Measurements from ENCODE around the gene JAZF1.
"Not testable (repeated sequence)": the region's sequence is repeated elsewhere in the genome, so short reads cannot be mapped to it uniquely, and the experiment has no call there.

JAZF1 gene

DNA sequence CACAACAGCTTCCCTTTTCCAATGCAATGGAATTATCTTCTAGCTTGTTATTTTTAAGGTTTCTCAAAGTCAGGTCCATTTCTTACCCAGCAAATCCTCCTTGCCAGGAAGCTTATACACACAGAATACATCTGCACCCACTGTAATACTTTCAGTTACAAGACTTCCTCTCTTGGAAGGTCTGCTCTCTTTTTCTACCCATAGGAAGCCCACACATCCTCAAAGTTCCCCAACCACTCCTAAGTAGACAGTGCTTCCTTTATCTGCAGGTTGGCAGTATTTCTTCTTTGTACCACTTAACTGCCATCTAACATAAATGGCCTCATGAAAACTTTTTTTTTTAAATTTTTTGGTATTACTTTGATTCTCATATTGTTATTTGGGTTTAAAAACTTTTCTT lies 285.0 kb downstream of the JAZF1 start:
- peak; percentile 48 for DNase-seq

DNA sequence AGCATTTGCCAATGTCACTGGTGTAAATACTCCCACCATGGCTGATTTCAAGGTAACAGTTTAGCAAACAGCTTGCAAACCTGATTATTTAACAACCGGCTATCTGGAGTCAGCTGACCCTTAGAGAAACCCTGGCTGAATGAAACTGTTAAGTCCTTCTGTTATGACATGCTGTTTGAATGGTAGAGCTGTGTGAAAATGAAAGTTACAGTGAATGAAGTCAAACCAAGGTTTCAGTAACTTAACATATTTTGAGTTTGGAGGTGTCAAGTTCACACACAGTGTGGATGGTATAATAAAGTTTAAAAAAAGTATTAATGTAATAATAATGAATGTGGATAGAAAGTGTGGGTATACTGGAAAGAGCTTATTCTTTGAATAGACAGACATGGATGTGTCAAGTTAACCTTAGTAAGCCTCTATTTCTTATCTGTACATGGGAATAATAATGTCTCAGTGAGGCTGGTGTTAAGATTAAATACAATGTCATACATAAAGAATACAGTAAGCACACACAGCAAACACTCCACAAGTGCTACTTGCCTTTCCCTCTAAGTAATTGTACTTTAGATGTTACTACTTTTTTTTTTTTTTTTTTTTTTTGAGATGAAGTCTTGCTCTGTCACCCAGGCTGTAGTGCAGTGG lies 290.3 kb downstream of the JAZF1 start:
- DNase-seq = no peak

DNA sequence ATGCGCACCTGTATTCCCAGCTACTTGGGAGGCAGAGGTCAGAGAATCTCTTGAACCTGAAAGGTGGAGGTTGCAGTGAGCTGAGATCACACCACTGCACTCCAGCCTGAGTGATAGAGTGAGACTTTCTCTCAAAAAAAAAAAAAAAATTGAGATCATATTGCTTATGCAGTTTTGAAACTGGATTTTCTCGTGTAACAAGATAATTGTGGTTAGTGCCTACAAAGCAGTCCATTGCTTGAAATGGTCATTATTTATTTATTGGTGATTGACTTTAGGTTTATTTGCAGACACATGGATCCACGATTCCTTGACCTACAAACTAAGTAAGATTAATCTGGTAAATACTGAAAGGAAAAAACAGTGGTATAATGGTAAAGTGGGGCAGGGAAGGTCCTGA lies 290.8 kb downstream of the JAZF1 start:
- DNase-seq = no peak

DNA sequence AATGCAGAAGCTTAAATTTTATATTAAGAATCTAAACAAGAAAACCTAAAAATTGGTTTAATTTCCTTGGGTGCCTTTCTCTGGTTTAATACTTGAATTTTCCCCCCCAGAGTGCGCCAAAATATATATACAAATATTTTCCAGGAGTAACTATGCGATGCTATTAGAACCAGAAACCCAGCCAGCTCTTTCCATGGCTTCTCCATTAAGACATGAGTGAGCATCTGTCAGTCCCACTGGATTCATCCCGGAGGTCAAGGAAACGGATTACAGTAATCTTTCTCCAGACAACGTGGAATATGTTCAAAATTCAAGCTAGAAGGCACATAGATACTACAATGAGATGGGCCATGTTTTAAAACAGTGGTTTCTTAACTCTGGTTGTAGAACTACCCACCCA lies 291.9 kb downstream of the JAZF1 start:
- no peak for DNase-seq

- DNase-seq = not testable (repeated sequence)
Measured at GRCh38 chr7:27886710-27887109, 293.9 kb downstream of the JAZF1 start.

DNA sequence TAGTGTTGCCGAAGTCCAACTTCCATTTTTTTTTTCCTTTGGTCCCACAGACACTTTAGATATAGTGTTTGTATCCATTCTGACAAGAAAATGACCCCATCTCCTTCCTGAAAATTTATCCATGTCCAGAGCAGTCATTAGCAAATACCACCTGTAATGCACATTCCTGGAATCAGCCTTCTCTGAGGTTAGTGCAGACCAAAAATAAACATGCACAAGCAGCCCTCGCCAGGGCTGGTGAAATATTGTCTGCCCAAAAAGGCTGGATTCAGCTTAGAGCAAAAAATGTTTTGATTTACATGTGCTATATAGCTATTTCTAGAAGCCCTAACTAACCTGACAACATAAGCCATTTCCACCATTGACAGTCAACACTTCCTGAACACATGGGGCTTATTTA lies 294.9 kb downstream of the JAZF1 start:
- no peak for DNase-seq

GRCh38 chr7:27883696-27884095 lies 296.9 kb downstream of the JAZF1 start:
- DNase-seq = no peak

- DNase-seq = no peak
Measured at GRCh38 chr7:27876756-27877155, 303.8 kb downstream of the JAZF1 start.

DNA sequence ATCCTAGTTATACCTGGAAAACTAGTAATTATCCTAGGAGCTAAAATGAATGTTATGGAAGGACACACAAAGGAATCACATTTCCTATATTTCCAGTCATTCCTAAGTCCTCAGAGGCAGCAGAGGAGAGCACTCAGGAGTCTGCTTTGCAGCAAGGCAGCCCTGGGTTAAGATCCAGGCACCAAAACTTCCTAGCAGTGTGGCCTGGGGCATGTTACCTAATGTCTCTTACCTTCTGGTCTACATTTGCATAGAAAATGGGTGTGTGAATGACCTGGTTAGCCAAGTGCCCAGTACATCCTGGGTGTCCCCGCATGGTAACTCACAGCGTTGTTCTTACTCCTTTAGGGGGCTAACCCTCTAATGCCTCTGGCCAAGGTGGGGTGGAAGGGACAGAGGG lies 304.8 kb downstream of the JAZF1 start:
- DNase-seq = no peak

- DNase-seq = no peak
Measured at GRCh38 chr7:27875061-27875460, 305.5 kb downstream of the JAZF1 start.

GRCh38 chr7:27873981-27874957 lies 306.3 kb downstream of the JAZF1 start:
- DNase-seq = no peak

DNA sequence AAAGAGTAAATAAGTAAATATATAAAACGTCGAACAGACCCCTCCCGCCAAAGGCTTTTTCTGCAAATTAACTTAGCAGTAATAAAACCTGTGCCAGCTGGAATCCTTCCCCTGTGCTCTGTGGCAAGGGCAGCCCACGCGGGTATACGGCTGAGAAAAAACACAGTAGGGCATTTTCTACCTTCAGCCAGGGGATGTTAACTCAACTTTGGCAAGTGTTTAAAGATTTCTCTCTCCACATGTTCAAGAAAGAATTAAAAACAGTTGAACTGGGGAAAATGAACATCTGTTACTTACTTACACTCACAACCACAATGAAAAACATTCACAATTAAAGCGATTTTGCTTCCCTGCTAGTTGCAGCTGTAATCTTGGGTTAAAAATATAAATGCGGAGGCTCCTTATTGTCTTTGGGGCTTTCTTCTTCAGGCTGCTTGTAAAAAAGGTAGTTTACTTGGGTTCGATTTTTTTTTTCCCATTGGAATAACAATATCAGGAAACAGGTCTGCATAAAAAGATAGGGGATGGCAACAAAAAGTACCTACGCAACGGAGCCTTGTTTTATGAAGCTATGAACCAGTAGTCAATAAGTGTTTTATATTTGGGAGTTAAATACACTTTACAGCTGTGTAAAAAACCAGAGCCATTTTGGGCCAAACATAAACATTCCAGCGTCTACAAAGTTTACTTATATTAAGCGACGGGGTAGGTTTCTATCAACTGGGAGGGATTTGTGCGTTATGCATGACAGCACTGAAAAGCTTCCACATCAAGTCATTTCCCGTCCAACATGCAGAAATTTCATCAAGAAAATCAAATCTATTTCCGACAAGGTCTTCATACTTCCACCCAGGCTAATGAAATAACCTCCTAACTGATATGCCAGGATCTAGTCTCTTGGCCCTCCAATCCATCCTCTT lies 308.0 kb downstream of the JAZF1 start:
- DNase-seq = no peak

DNA sequence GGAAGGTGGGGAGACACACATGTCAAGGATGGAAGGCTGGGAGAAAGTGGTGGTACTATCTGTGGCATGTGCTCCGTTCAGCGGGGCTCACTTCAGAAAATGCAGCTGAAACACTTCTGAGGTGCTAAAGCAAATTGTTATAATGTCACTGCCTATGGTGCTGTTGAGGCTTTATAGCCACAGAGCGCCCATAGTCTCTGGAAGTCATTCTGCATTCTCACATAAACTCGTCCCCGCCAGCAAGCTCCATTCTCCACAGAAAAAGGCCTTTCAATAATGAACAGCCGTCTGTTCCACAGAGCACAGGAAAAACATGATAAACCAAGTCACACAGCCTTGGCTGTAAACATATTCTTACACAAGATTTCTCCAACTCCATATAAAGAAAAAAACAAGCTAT lies 308.7 kb downstream of the JAZF1 start:
- DNase-seq = no peak

DNA sequence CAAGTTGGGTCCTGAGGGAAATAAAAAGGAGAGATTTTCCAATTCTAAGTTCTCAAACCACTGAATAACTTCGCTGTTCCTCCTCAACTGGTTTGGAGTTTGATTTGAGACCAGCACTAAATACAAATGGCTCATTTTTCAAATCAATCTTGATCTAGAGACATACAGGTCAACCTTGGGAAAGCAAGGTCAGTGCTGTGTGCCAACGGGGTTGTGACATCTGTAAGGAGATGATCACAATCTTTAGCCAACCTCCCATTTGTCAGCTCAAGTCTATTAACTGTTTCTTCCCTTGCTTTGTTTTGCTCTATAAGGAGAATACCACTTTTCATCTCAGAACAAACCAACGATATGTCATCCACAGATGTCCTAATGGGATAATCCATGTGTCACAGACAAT lies 309.5 kb downstream of the JAZF1 start:
- no peak for DNase-seq

- no peak for DNase-seq
Measured at GRCh38 chr7:27870595-27870994, 310.0 kb downstream of the JAZF1 start.

- no peak for DNase-seq
Measured at GRCh38 chr7:27869056-27869455, 311.5 kb downstream of the JAZF1 start.

DNA sequence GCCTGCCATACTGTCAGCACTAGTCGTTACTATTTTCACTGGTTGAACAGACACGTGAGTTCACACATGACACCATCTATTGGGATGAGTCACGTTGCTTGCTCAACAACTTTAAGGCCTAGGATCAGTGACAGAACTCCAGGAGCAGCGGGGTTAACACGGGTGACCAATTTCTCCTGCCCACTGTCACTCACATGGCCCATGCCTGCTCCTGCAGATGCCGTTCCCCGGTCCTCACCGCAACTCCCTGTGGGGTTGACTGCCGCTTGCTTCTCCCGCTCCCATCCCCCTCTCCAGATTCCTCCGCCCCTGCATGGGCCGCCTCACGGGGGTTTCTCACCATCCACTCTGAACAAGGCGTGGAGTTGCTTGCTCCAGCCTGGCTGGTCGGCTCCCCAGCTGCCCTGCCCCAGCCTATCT lies 312.5 kb downstream of the JAZF1 start:
- no peak for DNase-seq

GRCh38 chr7:27866828-27867672 lies 313.5 kb downstream of the JAZF1 start:
- DNase-seq = no peak

DNA sequence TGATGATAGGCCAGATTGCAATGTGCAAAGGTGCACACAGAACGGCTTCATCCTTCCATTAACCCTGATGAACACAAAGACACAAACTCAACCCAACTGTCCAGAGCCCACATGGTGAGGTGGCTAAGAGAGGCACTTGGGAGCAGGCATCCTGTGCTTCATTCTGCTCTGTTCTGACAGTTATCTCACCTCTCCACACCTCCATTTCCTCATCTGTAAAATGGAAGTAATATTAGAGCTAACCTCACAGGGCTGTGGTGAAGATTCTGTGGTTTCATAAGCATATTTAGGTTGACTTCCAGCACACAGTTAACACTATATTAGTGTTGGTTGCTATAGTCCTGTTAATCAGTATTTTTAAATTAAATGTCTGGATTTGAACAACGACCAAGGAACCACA lies 314.3 kb downstream of the JAZF1 start:
- DNase-seq = no peak

DNA sequence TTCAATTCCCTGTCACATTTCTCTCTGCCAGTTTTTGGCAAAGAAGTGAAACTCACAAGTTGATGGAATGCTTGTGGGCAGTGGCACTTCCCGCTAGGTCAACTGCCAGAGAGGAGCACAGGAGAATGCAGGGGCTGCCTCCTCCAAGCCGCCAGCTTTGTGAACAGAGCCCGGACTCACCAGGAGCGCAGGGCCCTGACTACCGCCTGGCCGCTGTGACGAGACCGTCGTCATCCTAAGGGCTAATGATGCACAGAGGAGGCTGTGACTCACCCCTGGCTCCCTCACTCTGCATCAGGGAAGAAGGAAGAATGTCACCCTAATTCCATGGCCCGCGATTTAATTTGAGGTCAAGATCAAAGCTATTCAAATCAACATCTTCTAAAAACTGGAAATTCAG lies 316.7 kb downstream of the JAZF1 start:
- DNase-seq = no peak

DNA sequence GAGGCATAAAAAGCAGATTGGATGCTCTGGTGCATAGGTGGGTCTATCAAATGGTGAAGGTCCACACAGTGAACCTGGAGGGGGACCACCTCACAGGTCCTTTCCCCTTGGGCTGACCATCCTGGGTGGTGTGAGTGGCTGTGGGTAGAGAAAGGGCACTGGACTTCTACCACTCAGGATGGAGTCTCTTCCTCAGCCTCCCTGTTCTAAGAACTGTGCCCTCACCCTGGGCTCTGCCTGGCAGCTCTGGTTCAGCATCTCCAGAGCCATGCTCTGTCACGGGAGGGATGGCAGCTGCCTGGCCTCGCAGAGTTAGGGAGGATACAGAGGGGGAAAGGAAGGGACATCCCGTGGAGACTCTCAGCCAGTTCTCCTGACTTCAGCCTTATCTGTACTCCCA lies 318.8 kb downstream of the JAZF1 start:
- DNase-seq = no peak

- no peak for DNase-seq
Measured at GRCh38 chr7:27860800-27861199, 319.8 kb downstream of the JAZF1 start.
